GM19468 (cell line): ENCODE measurements around the gene BACH2.
"Not testable (repeated sequence)": the region's sequence is repeated elsewhere in the genome, so short reads cannot be mapped to it uniquely, and the experiment has no call there.

Experiments
- ATAC-seq: cut with Tn5 transposase; IDR thresholded peaks from one replicate; pipeline ENCODE4 v1.9.1; 2021; ENCODE audit warnings: mild to moderate bottlenecking, moderate library complexity, moderate number of reproducible peaks; ENCODE audit not compliant: unreplicated experiment; ENCODE audit errors: extremely low read depth

Gene BACH2

GRCh38 chr6:90136837-90137568, 159.6 kb downstream of the BACH2 start:
- no peak for ATAC-seq

DNA sequence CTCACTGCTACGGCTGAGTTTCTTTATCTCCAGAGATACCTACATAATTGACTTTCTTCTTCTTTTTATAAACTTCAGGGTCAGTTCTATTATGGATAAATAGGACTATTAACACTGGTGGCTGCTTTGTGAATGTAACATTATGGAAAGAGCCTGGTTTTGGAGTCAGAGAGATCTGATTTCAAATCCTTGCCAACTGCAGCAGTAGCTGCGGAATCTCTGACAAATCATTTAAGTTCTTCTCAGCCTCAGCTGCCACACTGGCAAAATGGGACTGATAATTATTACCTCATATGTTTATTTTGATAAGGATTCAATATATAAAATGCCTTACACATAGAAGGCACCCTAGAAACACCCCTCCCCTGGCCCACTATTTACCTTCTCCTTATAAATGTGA, 160.5 kb downstream of the BACH2 start:
- no peak for ATAC-seq

GRCh38 chr6:90135667-90136066, 161.0 kb downstream of the BACH2 start:
- ATAC-seq: no peak

GRCh38 chr6:90133664-90134063, 163.0 kb downstream of the BACH2 start:
- ATAC-seq: not testable (repeated sequence)

- no peak for ATAC-seq
These were observed 164.8 kb downstream of the BACH2 start for GRCh38 chr6:90131614-90132423.

DNA sequence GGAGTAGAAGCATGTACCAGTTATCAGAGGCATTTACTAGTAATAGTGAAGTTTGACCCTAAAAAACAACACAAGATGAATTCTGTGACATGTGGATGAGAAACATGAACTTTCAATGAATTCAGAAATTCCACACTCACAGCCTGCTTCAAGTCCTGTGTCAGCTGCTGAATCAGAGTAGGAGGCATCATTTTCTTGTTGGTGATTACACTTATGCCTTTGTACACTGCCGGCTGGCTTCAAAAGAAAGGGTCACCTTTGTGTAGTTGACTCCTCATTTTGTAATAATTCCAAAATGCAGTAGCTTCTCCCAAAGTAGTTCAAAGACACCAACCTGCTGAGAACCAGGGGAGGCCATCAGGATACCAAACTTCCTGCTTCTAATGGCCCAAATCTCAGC, 165.5 kb downstream of the BACH2 start:
- ATAC-seq: no peak

DNA sequence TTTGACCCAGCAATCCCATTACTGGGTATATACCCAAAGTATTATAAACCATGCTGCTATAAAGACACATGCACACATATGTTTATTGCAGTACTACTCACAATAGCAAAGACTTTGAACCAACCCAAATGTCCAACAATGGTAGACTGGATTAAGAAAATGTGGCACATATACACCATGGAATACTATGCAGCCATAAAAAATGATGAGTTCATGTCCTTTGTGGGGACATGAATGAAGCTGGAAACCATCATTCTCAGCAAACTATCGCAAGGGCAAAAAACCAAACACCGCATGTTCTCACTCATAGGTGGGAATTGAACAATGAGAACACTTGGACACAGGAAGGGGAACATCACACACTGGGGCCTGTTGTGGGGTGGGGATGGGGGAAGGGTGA, 168.0 kb downstream of the BACH2 start:
- not testable (repeated sequence) for ATAC-seq

- no peak for ATAC-seq
These were observed 169.0 kb downstream of the BACH2 start for GRCh38 chr6:90127595-90127994.

DNA sequence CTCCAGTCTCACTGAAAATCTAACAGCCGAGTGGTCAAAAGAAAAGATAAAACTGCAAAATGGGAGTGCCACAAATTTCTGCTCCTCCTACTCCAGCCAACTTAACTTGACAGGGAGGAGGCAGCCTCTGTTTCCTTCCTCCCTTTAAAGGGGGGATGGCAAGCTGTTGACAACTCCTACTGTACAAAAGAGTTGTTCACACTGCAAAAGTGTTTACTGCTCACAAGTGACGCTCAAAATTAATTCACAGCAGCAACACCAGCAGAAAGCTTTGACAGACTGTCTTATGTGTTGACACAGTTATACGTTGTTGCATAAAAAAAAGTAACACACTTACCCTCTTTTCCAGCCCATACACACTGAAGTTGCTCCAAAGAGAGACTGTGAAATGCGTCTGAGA, 169.8 kb downstream of the BACH2 start:
- ATAC-seq: no peak

- ATAC-seq: no peak
These were observed 170.5 kb downstream of the BACH2 start for GRCh38 chr6:90126181-90126580.

- ATAC-seq: no peak
These were observed 171.7 kb downstream of the BACH2 start for GRCh38 chr6:90124874-90125510.

DNA sequence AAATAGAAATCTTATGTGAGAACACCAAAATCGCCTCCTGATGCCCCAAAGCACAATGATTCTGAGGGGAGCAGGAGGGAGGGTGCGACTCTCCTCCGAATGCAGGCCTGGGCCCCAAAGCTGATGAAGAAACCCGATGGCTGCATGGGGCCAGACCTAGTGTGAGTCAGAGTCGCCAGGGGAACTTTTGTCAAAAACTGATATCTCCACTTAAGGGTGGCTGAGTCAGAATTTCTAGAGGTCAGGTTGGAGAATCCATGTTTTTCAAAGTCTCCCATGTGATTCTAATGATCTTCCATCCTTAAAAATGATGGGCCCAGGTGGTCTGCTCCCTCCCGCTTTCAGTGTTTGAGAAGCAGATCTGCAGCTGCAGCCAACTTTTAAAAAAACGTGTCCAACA, 172.8 kb downstream of the BACH2 start:
- no peak for ATAC-seq

- no peak for ATAC-seq
These were observed 174.7 kb downstream of the BACH2 start for GRCh38 chr6:90121982-90122381.

DNA sequence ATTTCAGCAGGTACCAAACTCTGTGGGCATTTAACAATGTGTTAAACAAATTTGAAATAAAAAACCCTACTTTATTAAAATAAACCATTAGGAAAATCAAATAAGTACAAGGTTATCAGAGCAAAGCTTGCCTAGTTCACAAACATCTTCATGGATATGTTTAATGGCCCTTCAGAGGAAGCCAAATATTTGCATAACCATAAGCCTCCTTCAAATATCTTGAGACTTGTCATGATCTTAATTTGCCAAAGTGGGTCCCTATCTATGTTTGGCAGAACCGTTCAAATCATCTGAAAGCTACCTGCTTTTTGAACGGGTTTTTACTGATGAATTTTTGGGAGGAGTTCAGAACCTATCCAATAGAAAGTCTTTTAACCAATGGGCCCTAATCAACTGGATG, 176.3 kb downstream of the BACH2 start:
- ATAC-seq: no peak

DNA sequence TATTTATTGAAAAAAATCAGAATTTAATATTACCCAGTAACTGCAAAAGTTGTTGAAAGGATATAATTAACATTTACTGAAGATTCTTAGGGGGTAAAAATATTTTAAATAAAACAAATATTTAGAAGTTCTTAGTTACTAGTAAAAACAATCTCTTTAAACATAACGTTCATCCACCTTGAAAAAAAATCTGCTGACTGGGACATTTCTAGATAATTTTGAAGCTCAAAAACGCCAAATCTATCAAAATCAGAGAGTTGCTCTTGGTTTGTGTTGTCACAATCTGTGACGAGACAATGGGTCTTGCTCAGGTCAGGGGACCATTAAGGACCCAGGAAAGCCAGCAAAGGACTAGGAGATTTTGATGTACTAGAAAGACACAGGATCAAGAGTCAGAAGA, 177.0 kb downstream of the BACH2 start:
- ATAC-seq: no peak

DNA sequence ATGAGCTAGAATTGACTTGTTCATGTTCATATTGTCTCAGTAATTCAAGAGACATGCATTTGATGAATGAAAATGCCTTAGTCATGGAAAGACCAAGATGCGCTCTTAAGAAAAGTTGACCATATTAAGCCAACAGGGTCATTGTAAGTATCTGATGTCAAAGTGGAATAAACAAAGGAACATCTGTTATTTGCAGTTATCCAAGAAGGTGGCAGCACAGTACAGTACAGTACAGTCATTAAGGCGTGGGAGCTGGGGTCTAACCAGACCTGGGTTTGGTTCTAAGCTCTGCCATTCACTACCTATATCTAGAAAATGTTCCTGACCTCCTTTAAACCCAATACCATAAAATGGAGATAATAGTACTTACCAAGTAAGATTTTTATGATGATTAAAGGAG, 178.1 kb downstream of the BACH2 start:
- ATAC-seq: no peak

DNA sequence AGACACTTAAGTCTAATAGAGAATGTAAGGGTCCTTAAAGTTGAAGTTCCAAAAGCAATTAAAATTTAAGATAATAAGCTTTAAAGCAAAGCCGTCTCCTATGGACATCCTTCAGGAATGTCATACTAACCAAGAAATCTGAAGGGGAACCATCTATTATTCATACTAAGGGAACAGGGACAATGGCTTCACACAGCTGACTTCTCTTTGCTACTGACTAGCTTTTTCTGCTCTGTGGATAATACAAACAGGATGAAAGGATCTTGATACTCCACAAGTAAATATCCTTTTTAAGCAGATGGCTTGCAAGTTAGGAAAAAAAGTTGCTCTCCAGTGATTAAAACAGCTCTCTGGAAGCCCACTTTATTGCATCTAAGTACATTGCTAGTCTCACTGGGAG, 178.6 kb downstream of the BACH2 start:
- no peak for ATAC-seq

DNA sequence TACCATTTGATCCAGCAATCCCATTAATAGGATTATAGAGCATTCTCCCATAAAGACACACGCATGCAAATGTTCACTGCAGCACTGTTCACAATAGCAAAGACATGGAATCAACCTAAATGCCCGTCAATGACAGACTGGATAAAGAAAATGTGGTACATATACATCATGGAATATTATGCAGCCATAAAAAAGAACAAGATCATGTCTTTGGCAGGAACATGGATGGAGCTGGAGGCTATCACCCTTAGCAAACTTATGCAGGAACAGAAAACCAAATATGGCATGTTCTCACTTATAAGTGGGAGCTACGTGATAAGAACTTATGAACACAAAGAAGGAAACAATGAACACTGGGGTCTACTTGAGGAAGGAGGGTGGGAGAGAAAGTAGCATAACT, 180.5 kb downstream of the BACH2 start:
- ATAC-seq: not testable (repeated sequence)

DNA sequence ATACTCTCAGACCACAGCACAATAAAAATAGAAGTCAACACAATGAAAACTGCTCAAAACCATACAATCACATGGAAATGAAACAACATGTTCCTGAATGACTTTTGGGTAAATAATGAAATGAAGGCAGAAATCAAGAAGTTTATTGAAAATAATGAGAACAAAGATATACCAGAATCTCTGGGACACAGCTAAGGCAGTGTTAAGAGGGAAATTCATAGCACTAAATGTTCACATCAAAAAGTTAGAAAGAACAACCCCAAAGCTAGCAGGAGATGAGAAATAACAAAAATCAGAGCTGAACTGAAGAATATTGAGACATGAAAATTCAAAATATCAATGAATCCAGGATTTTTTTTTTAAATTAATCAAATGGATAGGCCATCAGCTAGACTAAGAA, 183.3 kb downstream of the BACH2 start:
- ATAC-seq: no peak

GRCh38 chr6:90111387-90111786, 185.3 kb downstream of the BACH2 start:
- ATAC-seq: no peak

DNA sequence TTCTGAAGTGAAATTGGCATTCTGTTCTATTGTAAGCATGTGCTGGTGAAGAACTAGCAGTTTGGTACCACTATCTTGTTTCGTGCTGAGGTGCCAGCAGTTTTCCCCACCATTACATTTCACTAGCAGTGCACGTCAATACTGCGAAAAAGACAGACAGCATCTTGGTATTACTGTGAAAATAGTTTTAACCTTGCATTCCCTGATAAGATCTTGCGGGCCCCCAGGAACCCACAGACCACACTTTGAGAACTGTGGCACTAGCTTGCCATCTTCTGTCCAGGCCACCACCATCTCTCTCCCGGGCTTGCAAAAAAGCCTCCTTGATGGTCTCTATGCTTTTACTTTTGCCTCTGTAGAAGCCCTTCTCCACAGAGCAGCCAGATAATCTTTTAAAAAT, 185.7 kb downstream of the BACH2 start:
- ATAC-seq: no peak
